ENCODE results near the gene KIF27.

The KIF27 gene

DNA sequence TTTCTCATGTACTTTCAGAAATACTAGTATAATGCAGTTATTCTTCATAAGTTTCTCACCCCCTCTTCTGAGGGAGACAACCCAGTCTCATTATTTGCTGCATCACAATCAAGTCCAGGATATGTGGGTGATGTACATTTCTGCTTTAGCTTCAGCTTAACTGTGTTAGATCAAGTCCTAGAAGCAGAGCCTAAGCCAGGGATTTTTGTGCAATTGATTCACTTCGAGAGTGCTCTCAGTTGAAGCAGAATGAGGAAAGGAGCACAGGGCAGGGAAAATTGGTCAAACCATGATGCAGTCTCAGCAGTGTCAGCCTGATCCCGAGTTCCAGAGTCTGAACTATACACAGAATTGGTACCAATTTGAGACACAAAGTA lies 43.7 kb upstream of the KIF27 start:
- no peak for DNase-seq (ENCODE audit: low read depth)
- TF ChIP-seq, protein P1, sequence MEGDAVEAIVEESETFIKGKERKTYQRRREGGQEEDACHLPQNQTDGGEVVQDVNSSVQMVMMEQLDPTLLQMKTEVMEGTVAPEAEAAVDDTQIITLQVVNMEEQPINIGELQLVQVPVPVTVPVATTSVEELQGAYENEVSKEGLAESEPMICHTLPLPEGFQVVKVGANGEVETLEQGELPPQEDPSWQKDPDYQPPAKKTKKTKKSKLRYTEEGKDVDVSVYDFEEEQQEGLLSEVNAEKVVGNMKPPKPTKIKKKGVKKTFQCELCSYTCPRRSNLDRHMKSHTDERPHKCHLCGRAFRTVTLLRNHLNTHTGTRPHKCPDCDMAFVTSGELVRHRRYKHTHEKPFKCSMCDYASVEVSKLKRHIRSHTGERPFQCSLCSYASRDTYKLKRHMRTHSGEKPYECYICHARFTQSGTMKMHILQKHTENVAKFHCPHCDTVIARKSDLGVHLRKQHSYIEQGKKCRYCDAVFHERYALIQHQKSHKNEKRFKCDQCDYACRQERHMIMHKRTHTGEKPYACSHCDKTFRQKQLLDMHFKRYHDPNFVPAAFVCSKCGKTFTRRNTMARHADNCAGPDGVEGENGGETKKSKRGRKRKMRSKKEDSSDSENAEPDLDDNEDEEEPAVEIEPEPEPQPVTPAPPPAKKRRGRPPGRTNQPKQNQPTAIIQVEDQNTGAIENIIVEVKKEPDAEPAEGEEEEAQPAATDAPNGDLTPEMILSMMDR (IDR thresholded peaks at IDR 0.05; ENCODE audit: control insufficient read depth, insufficient read depth, low read depth, low read length, missing control alignments), result no peak
- H3K4me3 ChIP-seq (ENCODE audit: control insufficient read depth, low read depth, low read length), result no peak overlapping the region

- peak; percentile 46 for DNase-seq (ENCODE audit: low read depth)
- H3K4me3 ChIP-seq (ENCODE audit: control insufficient read depth, low read depth, low read length), result no peak overlapping the region
- TF ChIP-seq, protein P1 (IDR thresholded peaks at IDR 0.05; ENCODE audit: control insufficient read depth, insufficient read depth, low read depth, low read length, missing control alignments), result no peak
These were observed 40.9 kb upstream of the KIF27 start for GRCh38 chr9:83962165-83962564.

- H3K4me3 ChIP-seq (ENCODE audit: control insufficient read depth, low read depth, low read length), result no peak overlapping the region
- DNase-seq (ENCODE audit: low read depth), result no peak
- TF ChIP-seq, protein P1 (IDR thresholded peaks at IDR 0.05; ENCODE audit: control insufficient read depth, insufficient read depth, low read depth, low read length, missing control alignments), result no peak
These were observed 39.8 kb upstream of the KIF27 start for GRCh38 chr9:83960991-83961390.

- H3K4me3 ChIP-seq (ENCODE audit: control insufficient read depth, low read depth, low read length), result no peak overlapping the region
- peak; percentile 50 for DNase-seq (ENCODE audit: low read depth)
- TF ChIP-seq, protein P1 (IDR thresholded peaks at IDR 0.05; ENCODE audit: control insufficient read depth, insufficient read depth, low read depth, low read length, missing control alignments), result no peak
These were observed 37.8 kb upstream of the KIF27 start for GRCh38 chr9:83959061-83959460.

DNA sequence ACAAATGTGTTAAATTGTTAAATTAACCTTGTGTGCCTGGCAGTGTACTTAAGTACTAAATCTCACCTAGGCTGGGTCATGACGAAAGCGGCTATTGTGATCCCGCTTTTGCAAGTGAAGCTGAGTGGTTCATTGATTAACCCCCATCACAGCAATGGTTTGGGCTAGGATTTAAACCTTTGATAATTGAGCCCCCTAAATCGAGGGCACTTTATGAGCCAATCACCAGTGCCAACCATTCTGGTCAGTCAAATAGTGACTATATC lies 35.9 kb upstream of the KIF27 start:
- TF ChIP-seq, protein P1 (IDR thresholded peaks at IDR 0.05; ENCODE audit: control insufficient read depth, insufficient read depth, low read depth, low read length, missing control alignments), result no peak
- peak overlapping the region; percentile 75 for H3K4me3 ChIP-seq (ENCODE audit: control insufficient read depth, low read depth, low read length)
- no peak for DNase-seq (ENCODE audit: low read depth)

GRCh38 chr9:83956436-83957247 lies 35.4 kb upstream of the KIF27 start:
- H3K4me3 ChIP-seq (ENCODE audit: control insufficient read depth, low read depth, low read length), result peak overlapping the region; percentile 75
- DNase-seq (ENCODE audit: low read depth), result no peak
- TF ChIP-seq, protein P1 (IDR thresholded peaks at IDR 0.05; ENCODE audit: control insufficient read depth, insufficient read depth, low read depth, low read length, missing control alignments), result no peak

All from AG09309 (cell line).